IMR-90 (cell line): ENCODE measurements around the gene ZNF592. TPM values are rescaled to one million over a fixed set of nuclear protein-coding genes. Genes with fewer than 3 reads are reported as not detected.

Source experiments
- ATAC-seq: fragments of 200-7000 bp; cut with Tn5 transposase; 2 replicates; pipeline ENCODE4 v1.9.1; 2020; ENCODE audit warnings: low read depth, mild to moderate bottlenecking, moderate library complexity
- BruUV-seq: library from RNA; stranded (reverse); fragments of 400-500 nt; replicated peaks from 2 replicates; lab custom pipeline; 2021; lab: Mats Ljungman, UMichigan
- CTCF ChIA-PET: fragments of 300-600 bp; formaldehyde crosslinking; extraction: SDS; loops from one replicate; lab custom pipeline; 2021; ENCODE audit warnings: antibody characterized with exemption; lab: Yijun Ruan, JAX
- POLR2A ChIA-PET: fragments of 300-600 bp; sonication (Branson Sonifier 250); formaldehyde crosslinking; loops from one replicate; lab custom pipeline; 2022; ENCODE audit warnings: antibody characterized with exemption; ENCODE audit not compliant: unreplicated experiment; lab: Charles Lee
- DNase-seq: peaks from one replicate; pipeline ENCODE4 v3.0.0; 2013
- H2AFZ ChIP-seq: replicated peaks from 2 replicates; pipeline ENCODE3; 2013; ENCODE audit warnings: low read length, mild to moderate bottlenecking; ENCODE audit not compliant: poor library complexity
- H2AK5ac ChIP-seq: 2 replicates; pipeline ENCODE4 v1.6.1; 2013; ENCODE audit warnings: low read depth, low read length, inconsistent platforms
- H2AK9ac ChIP-seq: replicated peaks from 2 replicates; pipeline ENCODE3; 2013; ENCODE audit warnings: mild to moderate bottlenecking, low read depth, low read length, moderate library complexity; ENCODE audit not compliant: poor library complexity
- H2BK120ac ChIP-seq: 2 replicates; pipeline ENCODE4 v1.6.1; 2013; ENCODE audit warnings: low read depth, low read length, inconsistent platforms
- H2BK15ac ChIP-seq: 3 replicates; pipeline ENCODE4 v1.6.1; 2013; ENCODE audit warnings: low read depth, low read length, inconsistent platforms
- H2BK20ac ChIP-seq: 2 replicates; pipeline ENCODE4 v1.6.1; 2013; ENCODE audit warnings: low read depth, mild to moderate bottlenecking, inconsistent platforms, low read length, moderate library complexity
- H2BK5ac ChIP-seq: 2 replicates; pipeline ENCODE4 v1.6.1; 2013; ENCODE audit warnings: mild to moderate bottlenecking, low read depth, low read length, inconsistent platforms; ENCODE audit not compliant: poor library complexity, severe bottlenecking
- H3K14ac ChIP-seq: replicated peaks from 2 replicates; pipeline ENCODE4 v1.6.1; 2013; ENCODE audit warnings: low read depth, low read length, inconsistent platforms
- H3K18ac ChIP-seq: 2 replicates; pipeline ENCODE4 v1.6.1; 2013; ENCODE audit warnings: low read depth, low read length, control low read depth
- H3K23ac ChIP-seq: 2 replicates; pipeline ENCODE4 v1.6.1; 2013; ENCODE audit warnings: low read depth, low read length, inconsistent platforms
- H3K27ac ChIP-seq: 2 replicates; pipeline ENCODE4 v1.5.1; 2013; ENCODE audit warnings: mild to moderate bottlenecking, control low read depth, low read length; ENCODE audit not compliant: insufficient read depth
- H3K27me3 ChIP-seq: 2 replicates; pipeline ENCODE4 v1.6.1; 2013; ENCODE audit warnings: low read length; ENCODE audit not compliant: control insufficient read depth, insufficient read depth
- H3K36me3 ChIP-seq: 2 replicates; pipeline ENCODE4 v1.6.1; 2013; ENCODE audit warnings: low read length, mixed read lengths; ENCODE audit not compliant: control insufficient read depth, insufficient read depth
- H3K4ac ChIP-seq: 2 replicates; pipeline ENCODE4 v1.6.1; 2013; ENCODE audit warnings: low read depth, low read length, inconsistent platforms
- H3K4me1 ChIP-seq: 2 replicates; pipeline ENCODE4 v1.6.1; 2013; ENCODE audit warnings: low read length, mixed read lengths; ENCODE audit not compliant: control insufficient read depth, insufficient read depth
- H3K4me2 ChIP-seq: 2 replicates; pipeline ENCODE4 v1.6.1; 2013; ENCODE audit warnings: low read depth, mild to moderate bottlenecking, control low read depth, low read length, moderate library complexity
- H3K4me3 ChIP-seq: 2 replicates; pipeline ENCODE4 v1.5.1; 2013; ENCODE audit warnings: low read depth, mild to moderate bottlenecking, control low read depth, low read length, moderate library complexity; ENCODE audit not compliant: insufficient read depth
- H3K56ac ChIP-seq: 2 replicates; pipeline ENCODE4 v1.6.1; 2013; ENCODE audit warnings: low read length, inconsistent platforms; ENCODE audit not compliant: insufficient read depth; ENCODE audit errors: extremely low read depth
- H3K79me1 ChIP-seq, 2 experiments: 2 replicates each; pipeline ENCODE4 v1.6.1; 2013; ENCODE audit warnings: low read length in 2 of 2, inconsistent platforms in 1 of 2, low read depth in 1 of 2
- H3K9ac ChIP-seq: 2 replicates; pipeline ENCODE4 v1.6.1; 2013; ENCODE audit warnings: low read depth, low read length, control low read depth
- H3K9me1 ChIP-seq: 2 replicates; pipeline ENCODE4 v1.6.1; 2013; ENCODE audit warnings: low read length, inconsistent platforms; ENCODE audit not compliant: insufficient read depth
- H3K9me3 ChIP-seq: 2 replicates; pipeline ENCODE4 v1.6.1; 2013; ENCODE audit warnings: low read length; ENCODE audit not compliant: control insufficient read depth, insufficient read depth
- H4K20me1 ChIP-seq: 2 replicates; pipeline ENCODE4 v1.6.1; 2013; ENCODE audit warnings: low read length, inconsistent platforms; ENCODE audit not compliant: insufficient read depth
- H4K5ac ChIP-seq: 2 replicates; pipeline ENCODE4 v1.6.1; 2013; ENCODE audit warnings: mild to moderate bottlenecking, low read depth, low read length, control low read depth
- H4K8ac ChIP-seq, 2 experiments: 2 replicates each; pipeline ENCODE4 v1.6.1; 2013; ENCODE audit warnings: low read depth in 2 of 2, low read length in 2 of 2, control low read depth in 1 of 2, inconsistent platforms in 1 of 2
- H4K91ac ChIP-seq: 2 replicates; pipeline ENCODE4 v1.6.1; 2013; ENCODE audit warnings: low read depth, low read length, inconsistent platforms; ENCODE audit not compliant: insufficient read depth
- CHD1 ChIP-seq: IDR thresholded peaks from 2 replicates; pipeline ENCODE4 v1.6.1; 2012; ENCODE audit warnings: low read depth, low read length, improper control_type of control experiment
- MAFK ChIP-seq: IDR thresholded peaks from 2 replicates; pipeline ENCODE4 v1.6.1; 2012; ENCODE audit warnings: low read depth, low read length, improper control_type of control experiment
- MAZ ChIP-seq: IDR thresholded peaks from 2 replicates; pipeline ENCODE4 v1.6.1; 2012; ENCODE audit warnings: low read depth, mild to moderate bottlenecking, low read length, improper control_type of control experiment, moderate library complexity, borderline replicate concordance
- MXI1 ChIP-seq: IDR thresholded peaks from 2 replicates; pipeline ENCODE4 v1.6.1; 2012; ENCODE audit warnings: low read depth, mild to moderate bottlenecking, low read length, moderate library complexity, borderline replicate concordance
- RAD21 ChIP-seq: IDR thresholded peaks from 2 replicates; pipeline ENCODE4 v1.6.1; 2012; ENCODE audit warnings: low read length, improper control_type of control experiment
- RFX5 ChIP-seq: IDR thresholded peaks from 2 replicates; pipeline ENCODE4 v1.8.0; 2012; ENCODE audit warnings: low read depth, mild to moderate bottlenecking, low read length, moderate library complexity
- SMC3 ChIP-seq: fragments of 150-350 bp; IDR thresholded peaks from 2 replicates; pipeline ENCODE4 v1.6.1; 2016; ENCODE audit warnings: low read depth, mild to moderate bottlenecking, antibody characterized with exemption, low read length, moderate library complexity
- USF2 ChIP-seq: fragments of 150-350 bp; IDR thresholded peaks from 2 replicates; pipeline ENCODE4 v1.6.1; 2017; ENCODE audit warnings: mild to moderate bottlenecking, antibody characterized with exemption, low read length, low read depth
- dilution Hi-C: fragments of 300-500 bp; cut with HindIII; formaldehyde crosslinking; loops from one replicate; pipeline ENCODE4 v1.14.3; 2018; ENCODE audit warnings: low sequenced_read_pairs; ENCODE audit not compliant: unreplicated experiment
- in situ Hi-C: fragments of 300-500 bp; cut with MboI; formaldehyde crosslinking; loops from 3 replicates; pipeline ENCODE4 v1.14.3; 2019; ENCODE audit warnings: low sequenced_read_pairs, inconsistent platforms, mixed read lengths
- intact Hi-C: fragments of 100-400 bp; cut with micrococcal nuclease; formaldehyde crosslinking; loops from 2 replicates; pipeline ENCODE4 v1.10.0; 2022
- polyA plus RNA-seq, 3 experiments: library from polyadenylated mRNA; depleted of rRNA; stranded (reverse); fragments of >200 nt; gene quantifications; 2 replicates each; pipeline ENCODE4 v1.2.3, GENCODE V29; 2012; ENCODE audit warnings: low replicate concordance in 1 of 3
- total RNA-seq: library from RNA; depleted of rRNA; stranded (reverse); fragments of >200 nt; gene quantifications from 2 replicates; pipeline ENCODE4 v1.2.3, GENCODE V29; 2012

The ZNF592 gene
- total and polyA plus RNA-seq, 2 of the 4 experiments (the other 2 are of a cell fraction) = 4.3 to 10.2 TPM

DNA sequence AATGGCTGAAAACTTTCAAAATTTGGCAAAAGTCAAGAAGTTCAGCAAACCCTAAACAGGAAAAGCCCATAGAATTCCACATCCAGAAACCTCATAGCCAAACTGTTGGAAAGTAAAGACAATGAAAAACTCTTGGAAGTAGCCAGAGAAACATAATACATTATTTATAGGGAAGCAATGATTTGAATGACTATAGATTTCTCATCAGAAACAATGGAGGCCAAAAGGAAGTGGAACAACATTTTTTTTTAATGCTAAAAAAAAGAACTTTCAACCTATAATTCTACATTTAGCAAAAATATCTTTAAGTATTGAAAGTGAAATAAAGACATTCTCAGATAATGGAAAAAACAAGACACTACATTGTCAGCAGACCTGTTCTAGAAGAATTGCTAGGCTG is 99.0 kb downstream of the ZNF592 start:
- Histone ChIP-seq H3K4me3 (no peak overlapping the region), H2BK15ac (no peak overlapping the region), H3K27me3 (peaks cover 2% of the 10 kb centered on the region; the same call in 1 of the 2 replicates), H4K5ac (no peak overlapping the region), H3K14ac (no peak overlapping the region), H3K56ac (no peak overlapping the region), H3K9me1 (no peaks in the 10 kb centered on the region), H4K20me1 (no peaks in the 10 kb centered on the region), H3K23ac (no peak overlapping the region), H2BK20ac (no peak overlapping the region), H3K18ac (no peak overlapping the region), H3K4me1 (peaks cover 1% of the 10 kb centered on the region; the same call in 1 of the 2 replicates), H3K9ac (no peak overlapping the region), H3K9me3 (peaks cover 3% of the 10 kb centered on the region; the same call in 1 of the 2 replicates), H2AK9ac (no peak overlapping the region), H3K36me3 (no peaks in the 10 kb centered on the region), H4K8ac (no peak overlapping the region), H2BK120ac (no peak overlapping the region), H2AK5ac (no peak overlapping the region), H2BK5ac (no peak overlapping the region), H2AFZ (no peak overlapping the region), H3K79me1 (no peaks in the 10 kb centered on the region), H4K91ac (no peak overlapping the region), H3K4me2 (no peak overlapping the region), H3K4ac (no peak overlapping the region), H3K27ac (no peak overlapping the region)
- ChIA-PET CTCF (no interaction called here), POLR2A (no interaction called here)
- in situ Hi-C loops = no loop called here
- intact Hi-C loops = loop anchor here (5.0 kb wide), 1 partner anchor 200 kb away; no protein-coding TSS in a partner anchor
- TF ChIP-seq USF2 (no peak), MAFK (no peak), RAD21 (no peak), SMC3 (no peak), CHD1 (no peak), MXI1 (no peak), MAZ (no peak), RFX5 (no peak)
- DNase-seq = no peak
- dilution Hi-C loops = no loop called here
- ATAC-seq = no peak
- no TSS peak for BruUV-seq
